ENCODE data around the gene TPRN. TPM values are rescaled to one million over a fixed set of nuclear protein-coding genes. Genes with fewer than 3 reads are reported as not detected.

TPRN gene
- total and polyA plus RNA-seq, 2 donors (not counting 1 experiment from before 2014, with no cell fraction given), result 1.6 to 5.8 TPM

GRCh38 chr9:137228968-137229896 lies 28.7 kb upstream of the TPRN start:
- Histone ChIP-seq H3K4me1 (ENCODE audit: control insufficient read depth, extremely low read depth, insufficient read depth, low read length) (no peaks in the 10 kb centered on the region), H2AFZ (ENCODE audit: low read length) (no peak overlapping the region), H3K4me2 (ENCODE audit: extremely low read depth, insufficient read depth, low read length) (no peak overlapping the region), H3K4me3 (replicated peaks in 1 of 4; ENCODE audit: control extremely low read depth in 1 of 4, insufficient read depth in 1 of 4, low read depth in 3 of 4, low read length in 4 of 4) (no peak overlapping the region), H3K27me3 (ENCODE audit: control insufficient read depth, insufficient read depth, low read length) (no peaks in the 10 kb centered on the region), H3K9ac (ENCODE audit: insufficient read depth, low read length) (no peak overlapping the region), H3K36me3 (ENCODE audit: control insufficient read depth, insufficient read depth, low read length) (no peaks in the 10 kb centered on the region), H3K27ac (ENCODE audit: insufficient read depth, low read length) (no peak overlapping the region), H3K9me3 (ENCODE audit: control insufficient read depth, insufficient read depth, low read depth, low read length) (no peaks in the 10 kb centered on the region), H3K79me2 (ENCODE audit: control insufficient read depth, insufficient read depth, low read length) (no peaks in the 10 kb centered on the region), H4K20me1 (ENCODE audit: control insufficient read depth, extremely low read depth, insufficient read depth, low read length) (no peaks in the 10 kb centered on the region)
- TF ChIP-seq, protein P1, sequence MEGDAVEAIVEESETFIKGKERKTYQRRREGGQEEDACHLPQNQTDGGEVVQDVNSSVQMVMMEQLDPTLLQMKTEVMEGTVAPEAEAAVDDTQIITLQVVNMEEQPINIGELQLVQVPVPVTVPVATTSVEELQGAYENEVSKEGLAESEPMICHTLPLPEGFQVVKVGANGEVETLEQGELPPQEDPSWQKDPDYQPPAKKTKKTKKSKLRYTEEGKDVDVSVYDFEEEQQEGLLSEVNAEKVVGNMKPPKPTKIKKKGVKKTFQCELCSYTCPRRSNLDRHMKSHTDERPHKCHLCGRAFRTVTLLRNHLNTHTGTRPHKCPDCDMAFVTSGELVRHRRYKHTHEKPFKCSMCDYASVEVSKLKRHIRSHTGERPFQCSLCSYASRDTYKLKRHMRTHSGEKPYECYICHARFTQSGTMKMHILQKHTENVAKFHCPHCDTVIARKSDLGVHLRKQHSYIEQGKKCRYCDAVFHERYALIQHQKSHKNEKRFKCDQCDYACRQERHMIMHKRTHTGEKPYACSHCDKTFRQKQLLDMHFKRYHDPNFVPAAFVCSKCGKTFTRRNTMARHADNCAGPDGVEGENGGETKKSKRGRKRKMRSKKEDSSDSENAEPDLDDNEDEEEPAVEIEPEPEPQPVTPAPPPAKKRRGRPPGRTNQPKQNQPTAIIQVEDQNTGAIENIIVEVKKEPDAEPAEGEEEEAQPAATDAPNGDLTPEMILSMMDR (conservative IDR thresholded peaks at IDR 0.05 in 1 of 2, IDR thresholded peaks at IDR 0.05 in 1 of 2; ENCODE audit: low read depth in 1 of 2, low read length in 2 of 2), result no peak
- no peak for TF ChIP-seq EZH2 (IDR thresholded peaks at IDR 0.05; ENCODE audit: low read length, missing control alignments)
- DNase-seq (ENCODE audit: low read depth in 2 of 2), result no peak

- TF ChIP-seq EZH2 (IDR thresholded peaks at IDR 0.05; ENCODE audit: low read length, missing control alignments), result no peak
- TF ChIP-seq, protein P1 (conservative IDR thresholded peaks at IDR 0.05 in 1 of 2, IDR thresholded peaks at IDR 0.05 in 1 of 2; ENCODE audit: low read depth in 1 of 2, low read length in 2 of 2), result no peak
- no peak overlapping the region for H3K4me3 ChIP-seq (replicated peaks in 1 of 4; ENCODE audit: control extremely low read depth in 1 of 4, insufficient read depth in 1 of 4, low read depth in 3 of 4, low read length in 4 of 4)
- no peak overlapping the region for H3K4me2 ChIP-seq (ENCODE audit: extremely low read depth, insufficient read depth, low read length)
- H4K20me1 ChIP-seq (ENCODE audit: control insufficient read depth, extremely low read depth, insufficient read depth, low read length), result no peaks in the 10 kb centered on the region
- no peak overlapping the region for H3K27ac ChIP-seq (ENCODE audit: insufficient read depth, low read length)
- H3K27me3 ChIP-seq (ENCODE audit: control insufficient read depth, insufficient read depth, low read length), result no peaks in the 10 kb centered on the region
- no peaks in the 10 kb centered on the region for H3K4me1 ChIP-seq (ENCODE audit: control insufficient read depth, extremely low read depth, insufficient read depth, low read length)
- no peak for DNase-seq (ENCODE audit: low read depth in 2 of 2)
- H3K79me2 ChIP-seq (ENCODE audit: control insufficient read depth, insufficient read depth, low read length), result no peaks in the 10 kb centered on the region
- no peak overlapping the region for H2AFZ ChIP-seq (ENCODE audit: low read length)
- no peaks in the 10 kb centered on the region for H3K9me3 ChIP-seq (ENCODE audit: control insufficient read depth, insufficient read depth, low read depth, low read length)
- no peaks in the 10 kb centered on the region for H3K36me3 ChIP-seq (ENCODE audit: control insufficient read depth, insufficient read depth, low read length)
- no peak overlapping the region for H3K9ac ChIP-seq (ENCODE audit: insufficient read depth, low read length)
Observed at GRCh38 chr9:137228506-137228967, 28.0 kb upstream of the TPRN start.

DNA sequence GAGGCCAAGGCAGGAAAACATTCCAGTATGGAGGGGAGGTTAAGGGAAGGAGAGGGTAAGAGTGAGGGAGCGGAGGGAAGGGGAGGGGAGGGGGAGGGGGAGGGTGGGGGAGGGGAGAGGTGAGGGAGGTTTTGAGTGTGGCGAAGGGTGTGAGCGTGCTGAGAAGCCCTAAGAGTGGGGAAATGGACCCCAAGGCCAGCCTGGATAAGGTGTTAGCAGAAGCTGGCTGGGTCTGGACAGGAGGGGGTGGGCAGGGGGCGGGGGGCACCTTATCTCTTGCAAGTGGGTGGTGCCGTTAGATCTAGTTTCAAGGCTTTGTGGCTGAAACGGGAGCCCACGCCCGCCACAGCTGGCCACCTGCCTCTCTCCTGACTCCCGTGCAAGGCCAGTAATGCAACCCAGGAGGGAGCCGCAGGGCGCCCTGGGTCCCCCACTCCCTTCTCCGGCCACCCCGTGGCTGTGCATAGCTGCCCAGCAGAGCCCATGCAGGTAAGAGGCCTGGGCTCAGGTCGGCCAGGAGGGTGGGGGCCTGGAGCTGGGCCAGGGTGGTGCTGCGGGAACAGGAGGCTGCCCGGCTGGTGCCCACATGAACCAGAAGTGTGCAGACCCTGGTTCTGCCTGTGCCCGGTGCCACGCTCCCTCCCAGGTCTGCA lies 27.4 kb upstream of the TPRN start:
- no peak for DNase-seq (ENCODE audit: low read depth in 2 of 2)
- no peak overlapping the region for H3K27ac ChIP-seq (ENCODE audit: insufficient read depth, low read length)
- H3K9ac ChIP-seq (ENCODE audit: insufficient read depth, low read length), result no peak overlapping the region
- H3K9me3 ChIP-seq (ENCODE audit: control insufficient read depth, insufficient read depth, low read depth, low read length), result no peaks in the 10 kb centered on the region
- H2AFZ ChIP-seq (ENCODE audit: low read length), result no peak overlapping the region
- peaks cover 1% of the 10 kb centered on the region for H3K4me1 ChIP-seq (ENCODE audit: control insufficient read depth, extremely low read depth, insufficient read depth, low read length)
- H3K36me3 ChIP-seq (ENCODE audit: control insufficient read depth, insufficient read depth, low read length), result no peaks in the 10 kb centered on the region
- TF ChIP-seq EZH2 (IDR thresholded peaks at IDR 0.05; ENCODE audit: low read length, missing control alignments), result no peak
- H3K4me3 ChIP-seq (replicated peaks in 1 of 4; ENCODE audit: control extremely low read depth in 1 of 4, insufficient read depth in 1 of 4, low read depth in 3 of 4, low read length in 4 of 4), result no peak overlapping the region
- H4K20me1 ChIP-seq (ENCODE audit: control insufficient read depth, extremely low read depth, insufficient read depth, low read length), result no peaks in the 10 kb centered on the region
- H3K79me2 ChIP-seq (ENCODE audit: control insufficient read depth, insufficient read depth, low read length), result no peaks in the 10 kb centered on the region
- H3K27me3 ChIP-seq (ENCODE audit: control insufficient read depth, insufficient read depth, low read length), result no peaks in the 10 kb centered on the region
- no peak overlapping the region for H3K4me2 ChIP-seq (ENCODE audit: extremely low read depth, insufficient read depth, low read length)
